Hippocampal formation (tissue), 2 donors: ENCODE data around the gene MSI2.

Experiments used
- DNase-seq, 2 donors: peaks; one replicate each; lab custom pipeline; 2025; lab: John Stamatoyannopoulos, UW

MSI2 gene

GRCh38 chr17:57684711-57685498, 428.6 kb downstream of the MSI2 start:
- DNase-seq = no peak

- DNase-seq = no peak
Observed at GRCh38 chr17:57685499-57686132, 429.3 kb downstream of the MSI2 start.

DNA sequence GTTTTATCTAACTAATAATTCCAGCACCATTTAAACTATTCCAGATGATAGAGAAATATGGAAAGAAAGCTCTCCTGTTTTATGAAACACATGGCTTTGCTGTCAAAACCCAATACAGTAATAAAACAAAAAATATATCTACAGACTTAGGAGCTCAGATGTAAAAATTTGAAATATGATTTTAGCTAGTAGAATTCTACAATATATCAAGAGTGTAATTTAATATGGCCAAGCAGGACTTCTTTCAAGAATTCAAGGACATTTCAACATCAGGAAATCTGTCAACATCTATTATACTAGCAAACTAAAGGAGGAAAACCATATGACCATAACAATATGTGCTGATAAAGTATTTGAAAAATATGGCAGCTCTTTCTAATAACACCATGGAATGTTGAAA, 431.3 kb downstream of the MSI2 start:
- DNase-seq = no peak

DNA sequence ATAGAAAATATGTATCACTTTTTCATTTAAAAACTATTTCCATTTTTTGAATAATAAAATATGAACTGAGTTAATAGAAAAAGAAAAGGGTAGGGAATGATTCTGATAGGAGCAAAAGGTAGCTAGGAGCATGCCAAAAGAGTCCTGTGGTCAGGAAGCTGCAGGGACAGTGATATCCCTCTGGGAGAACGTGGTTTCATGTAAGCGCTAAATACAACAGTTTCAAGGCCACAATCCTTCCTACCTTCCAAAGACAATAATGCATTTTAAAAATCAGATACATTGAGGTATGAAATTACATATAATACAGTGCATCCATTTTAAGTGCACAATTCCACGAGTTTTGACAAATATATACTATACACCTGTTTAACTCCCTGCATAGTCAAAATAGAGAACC, 432.9 kb downstream of the MSI2 start:
- DNase-seq = no peak

DNA sequence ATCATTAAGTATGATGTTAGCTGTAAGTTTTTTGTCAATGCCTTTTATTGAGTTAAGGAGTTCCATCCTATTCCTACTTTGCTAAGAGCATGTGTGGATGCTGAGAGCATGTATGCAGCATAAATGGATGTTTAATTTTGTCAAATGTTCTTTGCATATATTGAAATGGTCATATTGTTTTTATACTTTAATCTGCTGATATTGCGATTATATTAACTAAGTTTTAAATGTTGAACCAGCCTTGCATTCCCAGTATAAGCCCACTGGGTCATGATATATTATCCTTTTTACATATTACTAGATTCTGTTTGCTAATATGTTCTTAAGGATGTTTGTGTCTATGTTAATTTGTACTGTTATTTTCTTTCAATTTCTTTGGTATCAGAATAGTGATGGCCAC, 435.6 kb downstream of the MSI2 start:
- DNase-seq = no peak

DNA sequence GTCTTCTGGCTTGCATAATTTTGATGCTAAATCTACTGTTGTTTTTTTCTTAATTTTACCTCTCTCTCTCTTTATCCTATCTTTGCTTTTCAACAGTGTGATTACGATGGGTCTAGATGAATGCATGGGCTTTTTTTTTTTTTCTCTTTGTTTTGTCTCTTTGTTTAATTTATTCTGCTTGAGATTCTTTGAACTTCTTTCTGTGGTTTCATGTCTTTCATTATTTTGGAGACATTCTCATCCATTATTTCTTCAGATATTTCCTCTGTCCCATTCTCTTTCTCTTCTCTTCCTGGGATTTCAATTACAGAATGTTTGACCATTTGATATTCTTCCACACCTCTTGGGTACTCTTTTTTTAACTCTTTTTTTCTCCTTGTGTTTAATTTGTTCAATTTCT, 436.4 kb downstream of the MSI2 start:
- DNase-seq = no peak

- no peak for DNase-seq
Observed at GRCh38 chr17:57694051-57694450, 437.7 kb downstream of the MSI2 start.

- no peak for DNase-seq
Observed at GRCh38 chr17:57696050-57696449, 439.7 kb downstream of the MSI2 start.

DNA sequence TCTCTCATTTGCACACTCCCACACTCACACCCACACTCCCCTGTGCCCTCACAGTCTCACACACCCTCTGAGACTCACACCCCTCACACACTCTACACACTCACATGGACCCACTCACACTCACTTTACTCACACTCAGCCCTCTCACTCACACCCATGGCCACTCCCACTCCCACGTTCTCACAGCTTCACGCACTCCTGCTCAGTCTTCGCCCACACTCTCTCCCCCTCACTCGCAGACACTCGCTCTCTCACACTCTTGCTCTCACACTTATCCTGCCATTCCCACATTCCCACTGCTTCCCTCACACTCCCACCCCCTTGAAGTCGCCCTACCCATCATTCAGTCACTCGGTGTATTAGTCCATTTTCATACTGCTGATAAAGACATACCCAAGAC, 440.9 kb downstream of the MSI2 start:
- no peak for DNase-seq

DNA sequence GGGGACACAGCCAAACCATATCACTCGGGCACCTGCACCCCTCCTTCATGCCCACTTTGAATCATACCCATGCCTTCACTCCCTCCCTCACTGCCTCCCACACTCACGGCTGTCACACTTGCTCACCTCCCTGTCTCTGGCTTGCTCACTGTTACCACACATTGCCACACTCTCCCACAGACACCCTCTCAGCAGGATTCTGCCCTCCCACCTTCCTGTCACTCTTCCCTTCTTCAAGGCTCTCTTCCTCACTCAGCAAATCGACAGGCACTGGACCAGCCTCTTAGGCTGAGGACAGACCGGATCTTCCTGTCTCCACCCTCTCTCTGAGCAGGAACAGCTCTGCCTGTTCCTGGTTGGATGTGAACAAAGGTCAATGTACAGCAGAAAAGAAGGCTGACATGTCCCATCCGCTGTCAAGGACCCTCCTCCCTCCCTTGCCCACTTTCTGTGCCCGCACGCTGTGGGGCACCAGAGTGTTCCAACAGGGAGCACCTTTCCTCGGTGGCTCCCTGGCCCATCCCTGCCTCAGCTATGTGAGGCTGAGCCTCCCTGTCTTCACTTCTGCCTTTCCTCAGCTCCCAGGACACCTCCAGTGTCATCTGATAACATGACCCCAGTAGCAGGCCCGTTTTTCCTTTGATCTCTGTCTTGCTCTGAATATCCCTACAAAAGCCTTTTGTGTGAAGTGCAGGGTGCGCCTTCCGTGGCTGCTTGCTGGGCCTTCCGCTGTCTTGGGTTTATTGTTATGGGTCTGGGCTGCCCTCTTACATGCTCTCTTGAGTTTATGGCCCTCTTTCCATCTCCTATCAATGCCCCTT, 441.8 kb downstream of the MSI2 start:
- DNase-seq = no peak

- DNase-seq = no peak
Observed at GRCh38 chr17:57699751-57700219, 443.5 kb downstream of the MSI2 start.

- DNase-seq = no peak
Observed at GRCh38 chr17:57701124-57701523, 444.8 kb downstream of the MSI2 start.

DNA sequence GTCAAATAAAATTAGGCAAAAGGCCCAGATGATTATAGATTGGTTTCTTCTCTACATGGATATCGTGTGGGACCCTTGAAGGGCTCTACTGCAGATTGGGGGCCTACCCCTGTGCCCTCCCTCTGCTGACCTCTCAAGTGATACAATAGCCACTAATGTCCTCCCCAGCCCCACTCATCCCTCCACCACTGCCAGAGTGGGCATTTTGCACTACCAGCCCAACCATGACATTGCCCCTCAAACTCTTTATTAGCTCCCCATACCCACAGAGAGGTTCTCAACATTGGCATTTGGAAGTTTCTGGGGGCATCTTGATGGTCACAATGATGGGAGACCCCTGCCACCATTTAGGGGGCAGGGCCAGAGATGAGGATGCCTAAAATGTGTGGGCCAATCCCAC, 446.9 kb downstream of the MSI2 start:
- no peak for DNase-seq

DNA sequence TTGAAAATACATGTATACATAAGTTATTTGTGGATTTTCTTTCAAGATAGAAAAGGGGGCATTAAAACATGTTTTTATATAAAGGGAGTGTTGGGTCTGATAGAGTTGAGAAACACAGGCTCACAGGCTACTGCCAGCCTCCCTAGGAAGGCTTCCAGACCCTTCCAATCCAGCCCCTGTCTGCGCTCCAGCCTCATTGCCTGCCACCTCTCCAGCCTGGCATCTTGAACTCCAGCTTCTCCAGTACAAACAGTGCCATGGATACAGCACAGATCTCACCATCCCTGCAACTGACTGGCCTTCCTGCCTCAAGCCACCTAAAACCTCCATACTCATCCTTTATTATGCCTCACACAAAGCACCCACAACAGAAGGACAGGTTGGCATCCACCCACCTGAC, 448.1 kb downstream of the MSI2 start:
- no peak for DNase-seq

- no peak for DNase-seq
Observed at GRCh38 chr17:57705921-57706695, 449.8 kb downstream of the MSI2 start.

GRCh38 chr17:57706761-57707160, 450.4 kb downstream of the MSI2 start:
- DNase-seq = no peak

- DNase-seq = no peak
Observed at GRCh38 chr17:57707892-57708291, 451.6 kb downstream of the MSI2 start.

DNA sequence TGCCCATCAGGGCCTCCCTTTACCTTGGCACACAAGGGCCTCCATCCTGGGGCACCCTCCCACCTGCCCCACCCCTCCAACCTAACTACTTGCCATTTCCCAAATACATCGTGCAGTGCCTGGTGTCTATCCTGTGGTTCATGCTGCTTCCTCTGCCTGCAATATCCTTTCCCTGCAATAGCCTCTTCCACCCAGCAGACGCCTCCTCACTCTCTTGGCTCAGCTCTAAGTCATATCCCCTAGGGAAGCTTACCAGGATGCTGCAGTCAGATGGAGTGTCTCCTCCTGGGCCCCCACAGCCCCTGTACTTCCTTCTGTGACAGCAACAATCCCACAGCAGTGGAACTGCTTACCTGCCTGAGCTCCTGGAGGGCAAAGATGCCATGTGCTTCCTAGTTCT, 452.1 kb downstream of the MSI2 start:
- DNase-seq = no peak

GRCh38 chr17:57713140-57713539, 456.8 kb downstream of the MSI2 start:
- no peak for DNase-seq

DNA sequence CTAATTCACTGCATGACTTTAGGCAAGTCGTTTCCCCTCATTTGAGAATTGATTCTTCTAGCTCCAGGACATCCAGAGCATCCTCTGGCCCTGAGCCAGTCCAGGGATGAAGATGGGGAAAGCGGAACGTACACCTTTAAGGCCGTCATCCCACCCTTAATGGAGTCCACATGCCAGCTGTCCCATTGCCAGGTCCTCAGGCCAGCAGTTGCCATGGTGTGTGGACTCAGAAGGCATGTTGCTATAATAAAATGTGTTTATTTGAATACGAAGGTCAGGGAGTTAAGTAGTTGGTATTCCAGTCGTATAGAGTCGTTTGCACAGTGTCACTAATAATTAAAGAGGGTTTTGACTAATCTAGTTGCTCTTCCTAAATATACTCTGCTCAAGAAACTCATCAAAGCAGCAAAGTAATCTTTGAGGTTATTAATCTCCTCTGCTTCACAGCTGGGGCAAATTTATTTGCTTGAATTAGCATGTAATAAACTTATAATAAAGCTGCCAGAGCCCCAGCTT, 458.4 kb downstream of the MSI2 start:
- DNase-seq = no peak

- DNase-seq = no peak
Observed at GRCh38 chr17:57715981-57716380, 459.7 kb downstream of the MSI2 start.

DNA sequence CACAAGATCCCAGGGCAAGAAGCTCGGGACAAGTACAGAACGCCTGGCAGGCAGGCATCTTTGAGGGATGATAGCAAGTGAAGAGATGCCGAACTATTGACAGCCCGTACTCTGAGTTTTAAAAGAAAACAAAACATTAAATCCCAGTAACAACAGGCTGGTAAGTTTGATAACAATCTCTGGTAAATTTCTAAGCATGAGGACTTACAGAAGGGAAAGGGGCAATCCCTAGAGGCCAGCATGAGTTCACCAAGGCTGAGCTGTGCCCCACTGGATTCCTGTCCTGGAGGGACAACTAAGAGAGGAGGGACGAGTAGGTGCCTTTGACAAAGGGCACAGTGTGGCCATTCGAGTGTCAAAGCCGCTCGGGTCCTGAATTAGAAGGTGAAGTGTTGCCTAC, 462.6 kb downstream of the MSI2 start:
- no peak for DNase-seq
